Heart left ventricle (tissue), 13 donors: ENCODE measurements around the gene NKAIN4.

Experiments used
- POLR2A ChIP-seq, 2 donors: fragments of 450-650 bp; IDR thresholded peaks; one replicate each; pipeline ENCODE4 v1.6.1; 2017; ENCODE audit warnings: antibody characterized with exemption in 2 of 2, mild to moderate bottlenecking in 2 of 2, moderate library complexity in 2 of 2
- TF ChIP-seq, protein P1 (sequence below), 12 donors: fragments of 200-600 bp; sonication (generic) in 4 of 12; IDR thresholded peaks; one replicate each; pipeline versions ENCODE4 v1.5.0 to v1.8.0; 2018 to 2022; ENCODE audit warnings: antibody characterized with exemption in 12 of 12, mild to moderate bottlenecking in 5 of 12
- donor health status: ischemic (EF 13 %, LVEDD 7.1; RV severe dilation, severe dysfunction).
- donor health status: DM: no; HTN: yes; CAD: no.
- donor health status: DM: no; HTN: no; CAD: no.
- donor health status: ischemic (EF 25% LVEDD 6.9; RV normal size, moderate dysfunction).
- donor health status: ischemic (EF 25% LVEDD 5.7; RV mildly dilated, moderate dysfunction).
- donor health status: ischemic (EF 35%, LVEDD 5.7; RV mildly dilated, moderate dysfunction).
- donor health status: nonischemic (EF 11% LVEDD 7.7; RV severe dilation, severe dysfunction).
- donor health status: DM: yes; HTN: yes; CAD: no.
- donor health status: PGD.
- donor health status: ischemic (EF 29% LVEDD 5.4; RV normal size, mild dysfunction).
- donor health status: nonischemic (EF 23%, LVEDD 6.1; RV moderate dilation, normal function).

DNA sequence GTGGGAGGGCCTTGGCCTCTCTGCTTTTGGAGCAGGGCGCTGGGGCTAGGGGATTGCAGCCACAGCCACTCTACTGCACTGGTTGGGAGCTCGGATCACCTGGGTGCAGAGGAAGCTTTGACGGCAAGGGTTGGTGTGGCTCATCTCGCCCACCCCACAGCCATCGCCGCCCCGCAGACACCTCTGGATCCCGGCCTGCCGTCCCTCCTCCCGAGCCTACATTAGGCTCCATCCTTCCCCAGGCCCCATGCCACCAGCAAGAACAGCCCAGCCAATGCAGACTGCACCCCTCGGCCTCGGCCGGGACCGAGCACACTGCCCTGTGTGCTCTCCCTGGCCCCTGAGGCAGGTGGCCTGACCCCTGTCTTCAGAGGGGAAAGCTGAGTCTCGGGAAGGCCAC lies 6.3 kb upstream of the NKAIN4 start:
- TF ChIP-seq, protein P1, sequence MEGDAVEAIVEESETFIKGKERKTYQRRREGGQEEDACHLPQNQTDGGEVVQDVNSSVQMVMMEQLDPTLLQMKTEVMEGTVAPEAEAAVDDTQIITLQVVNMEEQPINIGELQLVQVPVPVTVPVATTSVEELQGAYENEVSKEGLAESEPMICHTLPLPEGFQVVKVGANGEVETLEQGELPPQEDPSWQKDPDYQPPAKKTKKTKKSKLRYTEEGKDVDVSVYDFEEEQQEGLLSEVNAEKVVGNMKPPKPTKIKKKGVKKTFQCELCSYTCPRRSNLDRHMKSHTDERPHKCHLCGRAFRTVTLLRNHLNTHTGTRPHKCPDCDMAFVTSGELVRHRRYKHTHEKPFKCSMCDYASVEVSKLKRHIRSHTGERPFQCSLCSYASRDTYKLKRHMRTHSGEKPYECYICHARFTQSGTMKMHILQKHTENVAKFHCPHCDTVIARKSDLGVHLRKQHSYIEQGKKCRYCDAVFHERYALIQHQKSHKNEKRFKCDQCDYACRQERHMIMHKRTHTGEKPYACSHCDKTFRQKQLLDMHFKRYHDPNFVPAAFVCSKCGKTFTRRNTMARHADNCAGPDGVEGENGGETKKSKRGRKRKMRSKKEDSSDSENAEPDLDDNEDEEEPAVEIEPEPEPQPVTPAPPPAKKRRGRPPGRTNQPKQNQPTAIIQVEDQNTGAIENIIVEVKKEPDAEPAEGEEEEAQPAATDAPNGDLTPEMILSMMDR (IDR thresholded peaks at IDR 0.05) = no peak
- TF ChIP-seq POLR2A (IDR thresholded peaks at IDR 0.05) = no peak
